Calu3 (cell line): ENCODE results near the gene NEK11. TPM values are rescaled to one million over a fixed set of nuclear protein-coding genes. Genes with fewer than 3 reads are reported as not detected.

Experiments
- BruUV-seq: library from RNA; stranded (reverse); fragments of 400-500 nt; replicated peaks from 2 replicates; lab custom pipeline; 2021; lab: Mats Ljungman, UMichigan
- CTCF ChIA-PET: fragments of 300-600 bp; sonication (Branson Sonifier 250); formaldehyde crosslinking; loops from one replicate; lab custom pipeline; 2022; ENCODE audit warnings: antibody characterized with exemption; lab: Charles Lee
- DNase-seq: peaks from one replicate; pipeline ENCODE4 v3.0.0; 2022
- H3K27ac Mint-ChIP-seq: one replicate; pipeline ENCODE4 v1.8.0; 2022; ENCODE audit warnings: mixed read lengths; ENCODE audit not compliant: unreplicated experiment
- H3K27me3 Mint-ChIP-seq: one replicate; pipeline ENCODE4 v1.8.0; 2022; ENCODE audit warnings: mixed read lengths; ENCODE audit not compliant: unreplicated experiment
- H3K36me3 Mint-ChIP-seq: one replicate; pipeline ENCODE4 v1.8.0; 2022; ENCODE audit warnings: mild to moderate bottlenecking, moderate library complexity, mixed read lengths; ENCODE audit not compliant: insufficient read depth, unreplicated experiment
- H3K4me1 Mint-ChIP-seq: one replicate; pipeline ENCODE4 v1.8.0; 2022; ENCODE audit warnings: mild to moderate bottlenecking, low read depth, mixed read lengths; ENCODE audit not compliant: unreplicated experiment
- H3K4me3 Mint-ChIP-seq: one replicate; pipeline ENCODE4 v1.8.0; 2022; ENCODE audit warnings: mild to moderate bottlenecking, low read depth, moderate library complexity, mixed read lengths; ENCODE audit not compliant: unreplicated experiment
- H3K9me3 Mint-ChIP-seq: one replicate; pipeline ENCODE4 v1.8.0; 2022; ENCODE audit warnings: low read depth, mixed read lengths; ENCODE audit not compliant: unreplicated experiment
- intact Hi-C: fragments of 100-400 bp; cut with micrococcal nuclease; formaldehyde crosslinking; loops from one replicate; pipeline ENCODE4 v1.10.0; 2022; ENCODE audit not compliant: unreplicated experiment
- total RNA-seq: library from RNA; stranded (reverse); gene quantifications from 2 replicates; pipeline ENCODE4 v1.2.3, GENCODE V29; 2022
- TF ChIP-seq, protein P1 (sequence below): fragments of 200-600 bp; IDR thresholded peaks from one replicate; pipeline ENCODE4 v1.8.0; 2022; ENCODE audit warnings: antibody characterized with exemption; ENCODE audit not compliant: unreplicated experiment

The NEK11 gene
- total RNA-seq, 1 experiment from 2014 or later, result 23.9 TPM

DNA sequence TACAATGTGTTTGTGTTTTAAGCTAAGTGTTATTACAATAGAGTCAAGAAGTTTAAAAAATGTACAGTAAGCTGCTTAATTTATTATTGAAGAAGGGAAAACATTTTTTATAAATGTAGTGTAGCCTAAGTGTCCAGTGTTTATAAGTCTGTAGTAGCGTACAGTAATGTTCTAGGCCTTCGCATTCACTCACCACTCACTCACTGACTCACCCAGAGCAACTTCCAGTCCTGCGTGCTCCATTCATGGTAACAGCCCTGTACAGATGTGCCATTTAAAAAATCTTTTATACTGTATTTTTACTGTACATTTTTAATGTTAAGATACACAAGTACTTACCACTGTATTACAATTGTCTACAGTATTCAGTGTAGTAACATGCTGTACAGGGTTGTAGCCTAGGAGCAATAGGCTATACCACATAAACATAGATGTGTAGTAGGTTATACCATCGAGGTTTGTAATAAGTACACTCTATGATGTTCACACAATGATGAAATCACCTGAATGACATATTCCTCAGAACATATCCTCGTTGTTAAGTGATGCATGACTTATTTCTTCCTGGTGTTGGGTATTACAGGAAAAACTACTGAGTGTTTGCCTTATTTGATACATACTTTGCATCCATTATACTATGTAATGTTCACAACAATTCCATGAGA, 198.3 kb downstream of the NEK11 start:
- Mint-ChIP-seq H3K27me3 (no peaks in the 10 kb centered on the region), H3K4me3 (no peak overlapping the region), H3K9me3 (no peaks in the 10 kb centered on the region), H3K36me3 (no peaks in the 10 kb centered on the region), H3K4me1 (no peaks in the 10 kb centered on the region), H3K27ac (no peak overlapping the region)
- BruUV-seq, result no TSS peak
- intact Hi-C loops, result no loop called here
- CTCF ChIA-PET, result no interaction called here
- DNase-seq, result no peak
- TF ChIP-seq, protein P1, sequence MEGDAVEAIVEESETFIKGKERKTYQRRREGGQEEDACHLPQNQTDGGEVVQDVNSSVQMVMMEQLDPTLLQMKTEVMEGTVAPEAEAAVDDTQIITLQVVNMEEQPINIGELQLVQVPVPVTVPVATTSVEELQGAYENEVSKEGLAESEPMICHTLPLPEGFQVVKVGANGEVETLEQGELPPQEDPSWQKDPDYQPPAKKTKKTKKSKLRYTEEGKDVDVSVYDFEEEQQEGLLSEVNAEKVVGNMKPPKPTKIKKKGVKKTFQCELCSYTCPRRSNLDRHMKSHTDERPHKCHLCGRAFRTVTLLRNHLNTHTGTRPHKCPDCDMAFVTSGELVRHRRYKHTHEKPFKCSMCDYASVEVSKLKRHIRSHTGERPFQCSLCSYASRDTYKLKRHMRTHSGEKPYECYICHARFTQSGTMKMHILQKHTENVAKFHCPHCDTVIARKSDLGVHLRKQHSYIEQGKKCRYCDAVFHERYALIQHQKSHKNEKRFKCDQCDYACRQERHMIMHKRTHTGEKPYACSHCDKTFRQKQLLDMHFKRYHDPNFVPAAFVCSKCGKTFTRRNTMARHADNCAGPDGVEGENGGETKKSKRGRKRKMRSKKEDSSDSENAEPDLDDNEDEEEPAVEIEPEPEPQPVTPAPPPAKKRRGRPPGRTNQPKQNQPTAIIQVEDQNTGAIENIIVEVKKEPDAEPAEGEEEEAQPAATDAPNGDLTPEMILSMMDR, result no peak

GRCh38 chr3:131228522-131228921, 201.8 kb downstream of the NEK11 start:
- no TSS peak for BruUV-seq

DNA sequence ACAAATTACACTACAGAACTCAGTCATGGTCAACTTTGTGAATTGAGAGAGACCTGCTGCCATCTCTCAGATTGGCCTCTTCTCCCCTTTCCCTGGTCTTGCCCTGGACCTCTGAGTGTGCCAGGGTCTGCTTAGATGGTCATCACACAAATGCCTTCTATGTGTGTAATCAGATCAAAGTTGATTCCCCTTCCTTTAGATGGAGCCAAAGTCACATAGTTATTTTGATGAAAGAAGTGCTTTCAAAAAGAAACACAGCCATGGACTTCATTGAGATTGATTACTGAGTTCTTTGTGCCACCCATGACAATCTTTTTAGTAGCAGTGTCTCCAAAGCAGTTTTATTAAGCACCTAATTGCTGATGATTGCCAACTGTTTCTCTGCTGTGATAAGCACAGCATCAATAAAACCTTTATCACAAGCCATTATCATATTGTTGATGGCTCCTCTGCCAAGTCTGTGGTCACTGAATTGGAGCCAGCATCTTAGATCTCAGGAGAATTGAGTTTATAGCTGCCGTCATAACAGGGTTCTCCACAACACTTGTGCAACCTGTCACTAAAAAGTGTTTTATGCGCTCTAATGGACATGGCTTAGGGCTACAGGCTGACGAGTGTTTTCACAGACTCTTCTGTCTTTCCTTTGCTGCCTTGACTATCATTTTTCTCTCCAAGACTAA, 205.2 kb downstream of the NEK11 start:
- Mint-ChIP-seq H3K36me3 (no peaks in the 10 kb centered on the region), H3K9me3 (no peaks in the 10 kb centered on the region), H3K27ac (no peak overlapping the region), H3K4me1 (no peaks in the 10 kb centered on the region), H3K4me3 (no peak overlapping the region), H3K27me3 (no peaks in the 10 kb centered on the region)
- TF ChIP-seq, protein P1, result no peak
- BruUV-seq, result no TSS peak
- DNase-seq, result no peak
- CTCF ChIA-PET, result no interaction called here
- intact Hi-C loops, result loop anchor here (10.0 kb wide), 1 partner anchor 793 kb away; no protein-coding TSS in a partner anchor

More at GRCh38 chr3:131228522-131228921, 201.8 kb downstream of the NEK11 start:
- no peak for DNase-seq
- Mint-ChIP-seq H3K9me3 (no peaks in the 10 kb centered on the region), H3K4me3 (no peak overlapping the region), H3K27ac (no peak overlapping the region), H3K4me1 (no peaks in the 10 kb centered on the region), H3K36me3 (no peaks in the 10 kb centered on the region), H3K27me3 (no peaks in the 10 kb centered on the region)
- CTCF ChIA-PET, result interaction anchor here (1.2 kb wide), 1 partner anchor 806 kb away, joined by 3 read pairs; the partner anchor contains the start of gene CPNE4
- TF ChIP-seq, protein P1, result no peak
- intact Hi-C loops, result no loop called here

DNA sequence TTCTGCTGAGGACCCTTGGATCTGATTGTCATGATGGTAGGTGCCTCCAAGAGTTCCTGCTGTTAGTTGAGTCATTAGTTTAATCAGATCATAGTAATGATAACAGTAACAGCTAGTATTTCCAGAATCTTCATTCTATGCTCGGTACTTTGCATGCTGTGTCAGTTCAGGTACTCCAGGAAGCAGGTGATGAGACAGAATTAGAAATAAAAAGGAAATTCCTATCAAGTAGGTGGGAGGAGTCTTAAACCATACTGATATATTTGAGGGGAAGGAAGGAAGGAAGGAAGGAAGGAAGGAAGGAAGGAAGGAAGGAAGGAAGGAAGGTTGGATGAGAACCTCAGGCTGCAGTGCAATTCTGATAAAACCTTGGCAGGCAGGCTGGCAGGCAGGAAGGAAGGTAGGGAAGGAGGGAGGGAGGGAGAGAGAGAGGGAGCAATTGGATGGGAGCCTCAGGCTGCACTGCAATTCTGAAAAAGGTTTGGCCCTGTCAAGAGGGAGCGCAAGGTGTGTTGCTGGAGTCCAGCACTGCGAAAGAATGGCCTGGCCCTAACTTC, 206.1 kb downstream of the NEK11 start:
- CTCF ChIA-PET, result no interaction called here
- DNase-seq, result no peak
- BruUV-seq, result no TSS peak
- H3K27me3 Mint-ChIP-seq, result no peaks in the 10 kb centered on the region
- TF ChIP-seq, protein P1, result no peak
- H3K27ac Mint-ChIP-seq, result no peak overlapping the region
- no peaks in the 10 kb centered on the region for H3K4me1 Mint-ChIP-seq
- no peaks in the 10 kb centered on the region for H3K36me3 Mint-ChIP-seq
- H3K9me3 Mint-ChIP-seq, result no peaks in the 10 kb centered on the region
- intact Hi-C loops, result loop anchor here (10.0 kb wide), 1 partner anchor 792 kb away; no protein-coding TSS in a partner anchor
- H3K4me3 Mint-ChIP-seq, result no peak overlapping the region
